Breast epithelium (tissue), 3 donors: Measurements from ENCODE around the gene SLIRP.
"Not testable (repeated sequence)": the region's sequence is repeated elsewhere in the genome, so short reads cannot be mapped to it uniquely, and the experiment has no call there.

Experiments used
- CTCF ChIP-seq, 3 donors: fragments of 450-650 bp; IDR thresholded peaks; one replicate each; pipeline ENCODE4 v1.5.1; 2016 to 2017; ENCODE audit warnings: antibody characterized with exemption in 3 of 3, mild to moderate bottlenecking in 3 of 3, moderate library complexity in 3 of 3
- POLR2A ChIP-seq: fragments of 450-650 bp; IDR thresholded peaks from one replicate; pipeline ENCODE4 v1.6.1; 2016; ENCODE audit warnings: antibody characterized with exemption, mild to moderate bottlenecking, moderate library complexity

- TF ChIP-seq POLR2A; CTCF (IDR thresholded peaks at IDR 0.05): not testable (repeated sequence)
These were observed 46.3 kb upstream of the SLIRP start for GRCh38 chr14:77661562-77661961.
